Activated CD4-positive, alpha-beta T cell treated with anti-CD3 and anti-CD28 coated beads, Interleukin-2, amount 50 U/mL, for 24 hours (primary cell): ENCODE measurements around the gene UBE2D4.
"Not testable (repeated sequence)": the region's sequence is repeated elsewhere in the genome, so short reads cannot be mapped to it uniquely, and the experiment has no call there.

Experiments used
- DNase-seq, 2 donors: peaks; one replicate each; pipeline ENCODE4 v3.0.0-alpha.2; 2020; ENCODE audit warnings: low read depth in 1 of 2, low spot score in 1 of 2

UBE2D4 gene

DNA sequence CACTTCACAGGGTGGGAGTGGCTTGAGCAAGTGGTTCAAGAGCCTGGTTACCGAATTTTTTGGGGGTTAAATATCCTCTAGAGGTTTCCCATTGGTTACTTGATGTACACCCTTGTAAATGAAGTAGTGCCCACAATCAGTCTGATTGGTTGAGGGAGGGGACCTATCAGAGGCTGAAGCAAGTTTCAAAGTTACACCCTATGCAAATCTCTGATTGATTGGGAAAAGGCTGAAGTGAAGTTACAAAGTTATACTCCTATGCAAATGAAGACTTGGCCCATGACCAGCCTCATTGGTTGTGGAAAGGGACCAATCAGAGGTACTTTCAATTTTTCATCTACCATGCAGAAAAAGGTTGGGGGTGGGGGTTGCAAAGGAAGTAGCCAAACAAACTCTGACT lies 34.7 kb downstream of the UBE2D4 start:
- no peak for DNase-seq

DNA sequence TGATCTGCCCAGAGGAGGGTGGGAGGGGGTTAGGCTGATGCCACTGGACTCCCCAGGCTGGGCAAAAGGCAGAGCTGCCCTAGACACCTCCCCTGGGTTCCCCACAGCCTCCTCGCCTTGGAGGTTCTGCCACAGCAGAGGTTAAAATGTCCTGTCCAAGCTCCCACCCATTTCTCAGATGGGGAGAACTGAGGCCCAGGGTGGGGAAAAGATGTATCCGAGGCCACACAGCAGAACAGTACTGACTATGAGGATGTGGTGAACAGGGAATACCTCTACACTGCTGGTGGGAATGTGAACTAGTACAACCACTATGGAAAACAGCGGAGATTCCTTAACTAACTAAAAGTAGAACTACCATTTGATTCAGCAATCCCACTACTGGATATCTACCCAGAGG lies 40.2 kb downstream of the UBE2D4 start:
- DNase-seq = not testable (repeated sequence)

DNA sequence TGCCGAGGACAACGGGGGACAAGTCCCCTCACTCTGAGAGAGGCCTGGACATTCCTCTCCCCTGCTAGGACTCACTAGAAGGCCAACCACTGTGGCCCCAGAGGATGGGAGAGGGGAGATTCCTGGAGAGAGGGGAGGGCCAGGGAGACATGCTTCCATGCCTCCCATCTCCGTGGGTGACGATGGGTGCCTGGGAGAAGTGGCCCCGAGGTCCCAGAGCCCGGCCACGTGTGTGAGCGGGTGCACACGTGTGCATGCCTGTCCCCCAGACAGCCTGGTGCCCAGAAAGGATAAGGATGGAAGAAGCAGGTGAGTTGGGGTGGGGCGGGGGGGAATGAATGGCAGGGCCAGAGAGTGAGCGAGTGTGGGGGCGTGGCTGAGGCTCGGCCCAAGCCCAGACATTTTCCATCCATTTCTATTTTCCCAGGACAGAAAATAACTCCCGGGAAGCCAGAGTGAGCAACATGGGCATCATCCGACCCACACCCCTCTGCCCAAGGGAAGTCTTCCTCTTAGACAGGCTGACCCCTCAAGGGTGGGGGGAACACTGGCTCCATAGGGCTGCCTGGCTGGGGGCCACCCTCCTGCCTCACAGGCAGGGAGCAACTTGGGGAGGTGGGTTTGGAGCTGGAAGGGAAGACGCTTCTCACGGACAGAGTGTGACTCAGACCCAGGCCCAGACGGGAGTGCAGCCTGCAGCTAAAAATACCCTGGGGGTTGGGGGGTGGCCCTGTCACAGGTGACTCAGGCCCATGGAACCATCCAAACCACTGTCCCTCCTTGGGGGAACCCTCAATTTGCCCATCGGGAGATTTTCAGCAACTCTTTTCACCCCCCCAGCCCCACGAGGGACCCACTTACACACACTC lies 42.2 kb downstream of the UBE2D4 start:
- DNase-seq = not testable (repeated sequence)

DNA sequence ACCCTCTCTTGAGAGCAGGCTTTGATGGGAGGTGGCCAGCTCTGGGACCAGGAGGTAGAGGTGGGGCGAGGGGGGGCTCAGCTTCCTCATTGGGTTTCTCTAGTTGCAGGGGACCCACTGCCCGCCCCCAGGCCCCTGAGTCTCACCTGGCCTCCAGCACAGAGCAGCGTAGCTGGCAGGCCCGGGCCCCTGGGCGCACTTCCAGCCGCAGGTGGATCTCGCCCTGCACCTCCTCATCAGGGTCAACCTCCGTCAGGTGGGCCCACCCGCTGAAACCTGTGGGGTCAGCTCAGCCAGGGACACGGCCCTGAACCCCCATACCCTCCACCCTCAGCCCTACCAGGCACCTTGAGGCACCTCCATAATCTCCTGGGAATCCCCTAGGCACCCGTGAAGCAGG lies 43.4 kb downstream of the UBE2D4 start:
- DNase-seq = not testable (repeated sequence)

DNA sequence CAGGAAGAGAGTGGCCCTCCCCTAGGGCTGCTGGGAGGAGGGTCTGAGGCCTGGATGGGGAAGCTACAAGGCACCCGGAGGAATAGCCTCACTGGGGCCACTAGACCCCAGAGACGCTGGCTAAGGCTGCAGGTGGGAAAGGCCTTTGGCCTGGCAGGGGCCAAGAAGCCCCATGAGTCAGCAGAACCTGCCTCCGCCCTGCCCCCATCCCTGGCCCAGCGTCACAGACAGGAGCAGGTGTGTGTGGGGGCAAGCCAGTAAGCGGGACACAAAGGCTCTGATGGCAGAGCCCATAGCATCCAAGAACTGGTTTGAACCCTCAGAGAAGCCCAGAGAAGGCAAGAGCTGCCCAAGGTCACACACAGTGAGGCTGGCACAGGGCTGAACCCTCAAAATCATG lies 44.5 kb downstream of the UBE2D4 start:
- not testable (repeated sequence) for DNase-seq

DNA sequence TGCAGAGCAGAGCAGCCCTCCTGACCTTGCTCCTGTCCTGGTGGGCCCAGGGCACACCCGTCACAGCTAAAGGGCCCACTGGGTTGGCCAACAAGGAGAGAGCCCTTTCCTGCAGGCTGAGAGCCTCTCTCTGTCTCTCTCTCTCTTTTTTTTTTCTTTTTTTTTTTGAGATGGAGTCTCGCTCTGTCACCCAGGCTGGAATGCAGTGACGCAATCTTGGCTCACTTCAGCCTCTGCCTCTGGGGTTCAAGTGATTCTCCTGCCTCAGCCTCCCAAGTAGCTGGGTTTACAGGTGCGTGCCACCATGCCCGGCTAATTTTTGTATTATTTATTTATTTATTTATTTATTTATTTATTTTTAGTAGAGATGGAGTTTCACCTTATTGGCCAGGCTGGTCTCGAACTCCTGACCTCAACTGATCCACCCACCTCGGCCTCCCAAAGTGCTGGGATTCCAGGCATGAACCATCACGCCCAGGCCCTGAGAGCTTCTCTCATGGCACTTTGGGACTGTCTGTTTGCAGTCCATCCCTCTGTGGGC lies 47.9 kb downstream of the UBE2D4 start:
- DNase-seq = not testable (repeated sequence)

DNA sequence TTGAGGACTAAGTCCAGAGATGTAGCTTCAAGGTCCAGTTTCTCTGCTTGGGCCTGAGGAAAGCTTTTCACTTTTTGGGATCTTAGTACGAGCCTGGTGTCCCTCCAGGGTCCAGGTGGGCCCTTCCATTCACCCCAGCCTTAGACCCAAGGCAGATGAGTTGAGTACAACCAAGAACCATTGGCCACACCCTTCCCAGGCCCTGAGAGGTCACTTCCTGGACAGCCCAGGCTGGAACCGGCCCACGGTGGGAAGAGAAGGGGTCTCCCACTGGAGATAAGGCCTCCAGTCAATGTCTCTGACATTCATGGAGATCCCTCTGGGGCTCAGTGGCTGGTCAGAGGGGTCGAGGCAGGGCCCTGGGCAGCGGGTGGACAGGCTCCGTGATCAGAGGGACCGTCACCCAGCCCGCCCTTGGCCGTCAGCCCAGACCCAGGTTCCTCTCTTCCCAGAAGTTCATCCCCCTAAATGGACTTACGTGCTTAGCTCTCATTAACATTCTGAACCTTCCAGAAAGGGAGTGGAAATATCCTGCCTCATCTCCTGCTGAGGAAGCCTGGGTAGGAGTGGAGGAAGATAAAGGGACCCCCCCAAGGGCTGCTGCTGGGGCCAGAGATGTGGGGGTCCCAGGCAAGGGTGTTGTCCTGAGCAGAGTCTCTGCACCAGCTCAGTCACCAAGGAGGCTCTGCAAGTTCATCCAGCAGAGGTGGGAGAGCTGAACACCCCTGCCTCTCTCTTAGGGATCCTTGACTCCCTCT lies 48.7 kb downstream of the UBE2D4 start:
- DNase-seq = not testable (repeated sequence)

DNA sequence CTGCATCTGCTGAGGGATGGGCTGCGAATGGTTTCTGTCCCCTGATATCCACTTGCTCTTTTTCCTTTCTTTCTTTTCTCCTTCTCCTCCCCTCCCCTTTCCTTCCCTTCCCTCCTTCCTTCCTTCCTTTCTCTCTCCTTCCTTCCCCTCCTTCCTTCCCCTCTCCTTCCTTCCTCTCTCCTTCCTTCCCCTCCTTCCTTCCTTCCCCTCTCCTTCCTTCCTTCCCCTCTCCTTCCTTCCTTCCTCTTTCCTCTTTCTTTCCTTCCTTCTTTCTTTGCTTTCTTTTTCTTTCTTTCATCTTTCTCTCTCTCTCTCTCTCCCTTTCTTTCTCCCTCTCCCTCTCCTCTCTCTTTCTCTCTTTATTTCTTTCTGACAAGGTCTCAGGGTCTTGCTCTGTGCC lies 51.3 kb downstream of the UBE2D4 start:
- no peak for DNase-seq

DNA sequence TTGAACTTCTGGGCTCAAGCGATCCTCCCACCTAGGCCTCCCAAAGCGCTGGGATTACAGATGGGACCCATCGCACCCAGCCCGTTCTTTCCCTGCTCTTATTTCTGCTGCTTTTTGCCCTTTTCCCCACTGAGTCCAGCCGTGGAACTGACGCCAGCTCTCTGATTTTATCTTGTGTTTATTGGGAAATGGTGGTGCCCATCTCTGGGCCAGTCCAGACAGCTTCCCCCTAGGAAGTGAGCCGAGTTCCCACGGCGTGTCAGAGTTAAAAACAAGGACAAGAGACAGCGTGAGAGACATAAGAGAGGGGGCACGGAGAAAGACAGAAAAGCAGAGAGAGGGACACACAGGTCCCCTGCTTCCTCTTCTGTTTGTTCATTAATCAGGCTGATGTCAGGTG lies 51.9 kb downstream of the UBE2D4 start:
- not testable (repeated sequence) for DNase-seq

DNA sequence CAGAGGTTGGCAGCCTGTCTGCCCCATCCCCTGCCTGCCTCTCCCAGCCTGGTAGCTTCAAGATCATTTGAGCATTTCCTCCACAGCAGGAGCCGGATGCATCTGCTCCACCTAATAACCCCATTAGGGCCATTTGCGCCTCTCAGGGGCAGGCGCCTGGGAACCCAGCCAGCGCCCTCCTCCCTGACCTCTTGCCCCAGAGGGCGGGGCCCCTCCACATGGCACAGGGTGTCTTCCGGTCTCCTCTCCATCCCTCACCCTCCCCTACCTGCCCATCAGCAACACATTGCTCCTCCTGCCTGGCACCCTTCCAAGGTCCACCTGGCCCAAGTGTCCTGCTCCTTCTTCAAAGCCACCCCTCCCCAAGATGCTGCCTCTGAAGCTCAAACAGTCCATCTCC lies 56.6 kb downstream of the UBE2D4 start:
- DNase-seq = not testable (repeated sequence)

DNA sequence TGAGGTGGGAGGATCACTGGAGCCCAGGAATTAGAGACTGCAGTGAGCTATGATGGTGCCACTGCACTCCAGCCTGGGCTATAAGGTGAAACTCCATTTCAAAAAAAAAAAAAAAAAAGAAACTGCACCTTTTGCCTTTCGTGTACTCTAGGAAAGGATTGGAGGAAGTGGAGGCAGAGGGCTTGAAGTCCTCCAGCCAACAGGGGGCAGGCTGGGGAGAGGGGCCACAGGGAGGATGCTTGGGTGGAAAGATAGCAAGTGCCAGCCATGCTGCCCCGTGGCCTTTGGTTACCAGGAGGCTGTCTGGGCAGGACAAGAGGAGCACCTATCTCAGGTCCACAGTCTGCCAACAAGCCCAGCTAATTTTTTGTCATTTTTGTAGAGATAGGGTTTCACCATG lies 57.5 kb downstream of the UBE2D4 start:
- not testable (repeated sequence) for DNase-seq

DNA sequence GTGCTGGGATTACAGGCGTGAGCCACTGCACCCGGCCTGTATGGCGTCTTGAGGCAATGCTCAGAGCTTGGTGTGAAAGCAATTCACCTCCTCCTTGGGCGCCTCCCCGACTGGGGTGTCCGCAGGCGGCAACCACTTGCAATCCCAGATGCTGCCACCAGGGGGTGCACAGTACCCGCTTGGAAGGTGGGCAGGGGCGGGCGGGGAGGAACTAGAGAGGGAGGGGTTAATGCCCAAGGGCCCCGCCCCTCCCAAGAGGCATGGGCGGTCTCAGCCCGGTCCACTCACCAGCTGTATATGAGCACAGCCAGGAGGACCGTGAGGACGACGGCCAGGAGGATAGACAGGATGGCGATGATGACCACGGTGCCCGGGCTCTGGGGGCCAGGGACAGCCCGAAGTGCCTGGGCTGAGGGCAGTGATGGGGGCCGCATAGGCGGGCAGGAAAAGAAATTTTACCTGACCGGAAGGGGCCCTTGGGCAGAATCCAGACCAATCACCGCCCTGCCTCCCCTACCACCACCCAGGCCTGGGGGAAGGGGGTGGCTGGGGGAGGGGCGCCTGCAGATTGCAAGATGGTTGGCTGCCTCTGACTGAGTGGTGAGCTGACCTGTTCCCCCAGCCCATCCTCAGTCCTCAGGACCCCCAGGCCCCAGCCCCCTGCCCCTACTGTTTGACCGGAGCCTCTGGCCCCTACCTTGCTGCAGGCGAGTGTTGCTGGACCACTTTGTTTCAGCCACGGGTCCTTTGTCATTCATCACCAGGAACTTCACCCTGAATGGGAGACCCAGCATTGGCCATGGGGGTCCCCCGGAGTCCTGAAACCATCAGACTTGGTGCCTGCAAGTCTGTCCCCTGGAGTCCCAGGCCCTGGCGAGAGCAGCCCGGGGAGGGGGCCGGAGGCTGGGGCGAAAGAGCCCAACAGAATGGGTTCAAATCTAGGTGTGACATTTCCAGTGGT lies 59.9 kb downstream of the UBE2D4 start:
- peak; percentile 76 to 89 for DNase-seq

DNA sequence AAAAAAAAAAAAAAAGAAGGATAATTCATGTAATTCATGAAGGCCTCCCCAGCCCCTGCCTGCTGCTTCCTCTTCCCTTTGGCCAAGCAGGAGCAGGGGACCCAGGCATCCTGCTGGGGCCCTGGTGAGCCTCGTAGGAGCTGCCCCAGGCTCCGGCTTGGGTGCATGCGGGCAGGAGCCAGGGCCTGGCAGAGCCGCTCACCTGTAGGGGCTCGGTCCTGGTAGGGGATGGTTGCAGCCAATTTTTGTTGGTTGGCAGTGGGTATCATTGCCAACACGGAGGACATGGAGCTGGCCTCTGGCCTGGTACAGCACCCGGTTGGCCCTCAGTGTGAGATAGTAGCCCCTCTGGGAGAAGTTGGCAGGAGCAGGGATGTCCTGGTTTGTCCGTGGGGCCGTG lies 61.2 kb downstream of the UBE2D4 start:
- DNase-seq = not testable (repeated sequence)

DNA sequence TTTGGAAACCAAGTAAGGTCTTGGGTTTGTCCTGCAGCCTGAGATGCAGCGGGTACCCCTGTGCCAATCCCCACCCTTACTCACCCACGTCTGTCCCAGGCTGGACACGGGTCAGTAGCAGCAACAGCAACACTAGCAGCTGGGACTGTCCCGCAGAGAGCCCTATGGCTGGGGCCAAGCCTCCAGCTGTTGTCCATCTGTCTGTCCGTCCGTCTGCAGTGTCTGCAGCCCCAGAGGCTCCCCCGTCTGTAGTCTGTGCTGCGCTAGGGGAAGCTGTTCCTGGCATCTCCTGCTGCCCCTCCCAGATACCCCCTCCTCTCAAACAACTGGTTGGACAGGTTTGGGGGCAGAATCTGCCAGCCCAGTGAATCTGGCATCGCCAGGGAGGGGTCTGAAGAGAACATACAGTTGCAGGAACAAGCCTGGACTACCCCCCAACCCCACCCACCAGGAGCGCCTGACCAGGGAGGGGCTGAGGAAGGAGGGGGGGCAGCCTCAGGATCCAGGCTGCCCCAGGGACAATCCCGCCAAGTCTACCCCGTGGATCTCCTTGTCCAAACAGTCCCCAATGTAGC lies 63.9 kb downstream of the UBE2D4 start:
- not testable (repeated sequence) for DNase-seq

DNA sequence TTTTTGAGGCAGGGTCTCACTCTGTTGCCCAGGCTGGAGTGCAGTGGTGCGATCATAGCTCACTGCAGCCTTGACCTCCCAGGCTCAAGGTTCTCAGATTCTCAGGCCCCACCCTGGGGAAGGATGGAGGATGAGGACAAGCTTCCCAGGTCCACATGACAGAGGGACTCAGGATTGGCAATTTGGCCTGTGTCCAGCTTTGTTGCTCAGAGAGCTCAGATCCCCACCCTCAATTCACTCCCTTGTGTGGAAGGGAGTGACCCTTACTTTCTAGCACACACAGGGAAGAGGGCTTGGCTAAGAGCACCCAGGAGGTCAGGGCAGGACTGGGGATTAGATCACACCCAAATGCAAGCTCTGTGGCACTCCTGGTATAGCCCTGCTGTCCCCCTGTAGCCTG lies 64.6 kb downstream of the UBE2D4 start:
- DNase-seq = not testable (repeated sequence)

DNA sequence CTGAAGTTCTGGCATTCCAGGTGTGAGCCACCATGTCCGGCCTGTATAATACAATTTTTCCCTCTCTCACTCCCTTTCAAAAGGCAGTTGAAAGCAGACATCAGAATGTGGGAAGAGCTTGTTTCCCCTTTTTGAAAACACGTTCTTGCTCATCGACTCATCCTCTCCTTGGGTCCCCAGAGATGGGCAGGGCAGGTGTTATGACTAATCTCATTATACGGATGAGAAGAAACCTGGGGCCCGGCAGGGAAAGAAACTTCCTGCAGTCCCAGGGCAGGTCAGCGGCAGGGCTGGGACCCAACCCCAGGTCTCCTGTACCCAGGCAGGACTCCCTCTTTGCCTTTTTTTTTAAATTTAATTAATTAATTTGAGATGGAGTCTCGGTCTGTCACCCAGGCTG lies 66.7 kb downstream of the UBE2D4 start:
- DNase-seq = not testable (repeated sequence)

DNA sequence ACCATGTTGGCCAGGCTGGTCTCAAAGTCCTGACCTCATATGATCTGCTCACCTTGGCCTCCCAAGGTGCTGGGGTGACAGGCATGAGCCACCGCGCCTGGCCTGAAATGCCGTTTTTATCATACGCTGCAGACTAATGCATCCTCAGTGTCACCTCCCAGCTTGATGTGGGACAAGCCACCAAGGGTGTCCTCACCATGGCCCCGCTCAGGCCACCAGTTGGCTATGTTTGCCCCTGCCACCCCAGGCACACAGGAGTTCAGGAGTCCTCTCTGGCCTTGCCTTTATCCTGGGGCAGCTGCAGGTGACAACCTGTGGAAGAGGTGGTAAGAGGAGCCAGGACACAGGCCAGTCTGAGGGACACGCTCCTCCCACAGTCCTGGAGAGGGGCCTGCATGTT lies 68.4 kb downstream of the UBE2D4 start:
- DNase-seq = not testable (repeated sequence)

DNA sequence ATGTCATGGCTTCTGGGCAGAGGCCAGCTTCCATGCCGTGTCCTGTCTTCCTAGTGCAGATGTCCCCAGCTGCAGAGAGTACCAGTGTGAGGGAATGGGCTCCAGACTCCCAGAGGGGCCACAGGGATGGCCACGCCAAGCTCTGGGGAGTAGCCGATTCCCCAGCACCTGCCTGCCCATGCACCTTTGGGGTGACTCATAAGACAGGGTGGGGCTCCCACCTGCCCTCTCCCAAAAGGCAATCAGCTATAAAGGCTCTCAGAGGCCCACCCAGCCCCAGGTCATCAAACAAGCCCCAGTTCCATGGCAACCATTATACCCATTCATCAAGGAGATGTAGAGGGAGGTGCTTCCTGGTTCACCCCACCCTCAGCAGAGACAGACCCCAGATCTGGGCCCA lies 71.3 kb downstream of the UBE2D4 start, which contains the start of gene SPDYE1:
SPDYE1 (plus strand) TSS at position 366 of the 400 bp plus-strand sequence. CDS start 2,053 bp downstream, outside the sequence.
- DNase-seq = not testable (repeated sequence)
